GM12878 (cell line): ENCODE results near the gene CIAO1. TPM values are rescaled to one million over a fixed set of nuclear protein-coding genes. Genes with fewer than 3 reads are reported as not detected.

Experiments used
- ATAC-seq: fragments of 200-7000 bp; cut with Tn5 transposase; 3 replicates; pipeline ENCODE4 v1.9.1; 2020; ENCODE audit warnings: mild to moderate bottlenecking, moderate library complexity
- BruUV-seq: library from RNA; stranded (reverse); fragments of 400-500 nt; replicated peaks from 2 replicates; lab custom pipeline; 2021; lab: Mats Ljungman, UMichigan
- CTCF ChIA-PET: fragments of 300-600 bp; sonication (Branson Sonifier 250); formaldehyde crosslinking; extraction: SDS; loops from one replicate; lab custom pipeline; 2021; ENCODE audit warnings: inconsistent platforms; lab: Yijun Ruan, JAX
- POLR2A ChIA-PET: fragments of 350-600 bp; formaldehyde crosslinking; extraction: SDS; loops from one replicate; lab custom pipeline; 2021; ENCODE audit warnings: inconsistent platforms; lab: Charles Lee
- RAD21 ChIA-PET: fragments of 300-600 bp; sonication (Branson Sonifier 250); formaldehyde crosslinking; loops from one replicate; lab custom pipeline; 2023; ENCODE audit warnings: antibody characterized with exemption; ENCODE audit not compliant: unreplicated experiment; lab: Charles Lee
- SMC1A ChIA-PET: fragments of 300-600 bp; sonication (Branson Sonifier 250); formaldehyde crosslinking; loops from one replicate; lab custom pipeline; 2023; ENCODE audit not compliant: unreplicated experiment, uncharacterized antibody; lab: Charles Lee
- DNase-seq: peaks from one replicate; pipeline ENCODE4 v3.0.0-alpha.2; 2011; ENCODE audit warnings: low read depth, low spot score
- FAIRE-seq: peaks from 3 replicates; lab custom pipeline; 2011; peaks lifted over from hg19 to GRCh38; lab: Jason Lieb, UNC
- H2AFZ ChIP-seq: 2 replicates; pipeline ENCODE4 v1.6.0; 2011; ENCODE audit warnings: low read depth, low read length, control low read depth; ENCODE audit not compliant: control insufficient read depth
- H3K27ac ChIP-seq: 2 replicates; pipeline ENCODE4 v1.5.1; 2011; ENCODE audit warnings: control low read depth; ENCODE audit not compliant: control insufficient read depth, insufficient read depth
- H3K27me3 ChIP-seq, 2 experiments: replicated peaks in 1 of 2; 2 replicates each; pipeline versions ENCODE4 v1.6.0 to v1.6.1; 2011; ENCODE audit warnings: low read length in 1 of 2; ENCODE audit not compliant: control insufficient read depth in 2 of 2, insufficient read depth in 2 of 2
- H3K36me3 ChIP-seq, 2 experiments: 2 replicates each; pipeline ENCODE4 v1.5.1; 2011; ENCODE audit warnings: low read length in 1 of 2; ENCODE audit not compliant: control insufficient read depth in 2 of 2, insufficient read depth in 2 of 2
- H3K4me1 ChIP-seq: 2 replicates; pipeline ENCODE4 v1.6.1; 2011; ENCODE audit warnings: mild to moderate bottlenecking, low read length, moderate library complexity, mixed read lengths; ENCODE audit not compliant: control insufficient read depth, insufficient read depth
- H3K4me2 ChIP-seq: 2 replicates; pipeline ENCODE4 v1.6.0; 2011; ENCODE audit warnings: control low read depth; ENCODE audit not compliant: control insufficient read depth, insufficient read depth
- H3K4me3 ChIP-seq: fragments of 200-600 bp; sonication (generic); 2 replicates; pipeline ENCODE4 v1.5.1; 2016
- H3K79me2 ChIP-seq: 2 replicates; pipeline ENCODE4 v1.6.0; 2011; ENCODE audit warnings: low read length; ENCODE audit not compliant: control insufficient read depth, insufficient read depth
- H3K9ac ChIP-seq: 2 replicates; pipeline ENCODE4 v1.8.0; 2011; ENCODE audit warnings: low read length, control low read depth, mixed read lengths; ENCODE audit not compliant: control insufficient read depth, insufficient read depth
- H3K9me3 ChIP-seq: replicated peaks from 3 replicates; pipeline ENCODE4 v1.5.1; 2011; ENCODE audit warnings: mild to moderate bottlenecking, low read length; ENCODE audit not compliant: control insufficient read depth, insufficient read depth
- H4K20me1 ChIP-seq: 2 replicates; pipeline ENCODE4 v1.6.0; 2011; ENCODE audit not compliant: control insufficient read depth, insufficient read depth
- KDM1A ChIP-seq: fragments of 200-600 bp; sonication (generic); IDR thresholded peaks from 2 replicates; pipeline ENCODE4 v1.6.1; 2016; ENCODE audit warnings: borderline replicate concordance
- KLF5 ChIP-seq: fragments of 450-650 bp; IDR thresholded peaks from 2 replicates; pipeline ENCODE4 v1.6.1; 2014; ENCODE audit warnings: mild to moderate bottlenecking; ENCODE audit not compliant: partially characterized antibody
- POU2F2 ChIP-seq: IDR thresholded peaks from 3 replicates; pipeline ENCODE4 v1.6.1; 2011; ENCODE audit warnings: low read depth, mild to moderate bottlenecking, low read length, borderline replicate concordance
- SREBF1 ChIP-seq: IDR thresholded peaks from 2 replicates; pipeline ENCODE4 v1.6.1; 2012; ENCODE audit warnings: mild to moderate bottlenecking, low read length
- USF1 ChIP-seq: IDR thresholded peaks from 2 replicates; pipeline ENCODE4 v1.6.1; 2011; ENCODE audit warnings: borderline replicate concordance, low read depth, mild to moderate bottlenecking, moderate library complexity, mixed read lengths, low read length; ENCODE audit not compliant: insufficient read depth; ENCODE audit errors: extremely low read length
- WGBS: methylation state at CpG from one replicate; pipeline ENCODE4 v1.1.6; 2016; ENCODE audit warnings: low lambda C conversion rate; ENCODE audit not compliant: insufficient replicate concordance, insufficient coverage; ENCODE audit errors: missing lambda C conversion rate; 5-methylcytosine and 5-hydroxymethylcytosine counted together
- in situ Hi-C: fragments of 300-500 bp; cut with MboI; formaldehyde crosslinking; loops from 9 replicates; pipeline ENCODE4 v1.14.3; 2018; ENCODE audit warnings: mixed read lengths
- intact Hi-C: fragments of 100-400 bp; cut with micrococcal nuclease; formaldehyde crosslinking; loops from one replicate; pipeline ENCODE4 v1.14.2; 2022; ENCODE audit not compliant: unreplicated experiment
- polyA plus RNA-seq, 11 experiments: library from polyadenylated mRNA; depleted of rRNA in 4 of 11; unstranded in 6 of 11; stranded (reverse) in 5 of 11; fragments of >200 nt; fragmentation: Nextera tagmentation in 4 of 11; fragmentation: Illumina TruSeq in 1 of 11; extraction: Ambion mirVana in 4 of 11; extraction: Trizol in 1 of 11; gene quantifications; 1 replicate in 1 of 11; 2 replicates in 10 of 11; pipeline versions ENCODE4 v1.2.1 to v1.2.3, GENCODE V29; 2011 to 2016; ENCODE audit warnings: inconsistent platforms in 2 of 11, missing spikeins in 2 of 11, low read depth in 1 of 11
- total RNA-seq, 4 experiments: library from RNA; depleted of rRNA in 3 of 4; stranded (reverse); fragments of >200 nt in 3 of 4; fragmentation: Illumina TruSeq in 1 of 4; extraction: Trizol in 1 of 4; gene quantifications; 2 replicates each; pipeline versions ENCODE4 v1.2.1 to v1.2.3, GENCODE V29; 2013 to 2021
- TF ChIP-seq, protein P1 (sequence below): fragments of 450-650 bp; IDR thresholded peaks from 2 replicates; pipeline ENCODE4 v1.6.1; 2017; ENCODE audit warnings: low read depth, mild to moderate bottlenecking, moderate library complexity

The CIAO1 gene
- total and polyA plus RNA-seq, 10 of the 15 experiments (the other 5 are each of a cell fraction or from before 2014, with no cell fraction given), result 8.3 to 89.4 (median 63.4) TPM

DNA sequence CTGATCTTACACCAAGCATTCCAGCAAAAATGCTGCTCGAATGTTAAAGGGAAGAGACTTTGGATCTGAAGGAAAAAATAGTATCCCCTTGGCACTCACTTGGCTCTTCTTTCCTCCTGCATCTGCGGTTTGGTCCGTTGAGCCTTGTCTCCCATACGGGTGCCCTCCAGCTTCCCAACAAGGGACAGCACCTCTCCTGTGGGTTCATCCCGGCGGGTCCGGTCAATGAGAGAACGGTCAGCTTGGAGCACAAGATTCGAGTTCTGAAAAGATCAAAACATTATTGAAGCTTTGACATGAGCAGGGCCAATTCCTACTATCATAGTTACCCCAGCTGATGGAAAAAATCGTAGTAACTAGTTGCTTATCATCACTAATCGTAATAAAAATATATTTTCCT, 38.6 kb downstream of the CIAO1 start:
- DNase-seq (no peak), FAIRE-seq (no peak), ATAC-seq (no peak)
- Histone ChIP-seq H3K27me3 (no peaks in the 10 kb centered on the region), H3K36me3 (peaks cover 6 to 23% of the 10 kb centered on the region in 2 experiments), H3K27ac (peak overlapping the region; percentile 84), H3K9me3 (no peaks in the 10 kb centered on the region), H3K79me2 (peaks cover 44% of the 10 kb centered on the region), H4K20me1 (no peaks in the 10 kb centered on the region), H3K4me3 (peak overlapping the region; percentile 90), H3K4me2 (peak overlapping the region; percentile 99), H2AFZ (no peak overlapping the region), H3K4me1 (peaks cover 5% of the 10 kb centered on the region), H3K9ac (peak overlapping the region; percentile 76)
- intact Hi-C loops (loop anchor here (1.0 to 2.0 kb wide), 3 partner anchors 32 to 40 kb away; partner anchors contain the start of gene CIAO1), in situ Hi-C loops (no loop called here)
- CTCF ChIA-PET, result interaction anchor here (0.5 to 2.2 kb wide), 6 partner anchors 11 to 103 kb away, joined by 3 to 6 read pairs (median 3); no protein-coding TSS in a partner anchor
- TF ChIP-seq USF1, result no peak
- TF ChIP-seq SREBF1, result no peak
- no peak for TF ChIP-seq KDM1A
- TF ChIP-seq POU2F2, result no peak
- TF ChIP-seq, protein P1, sequence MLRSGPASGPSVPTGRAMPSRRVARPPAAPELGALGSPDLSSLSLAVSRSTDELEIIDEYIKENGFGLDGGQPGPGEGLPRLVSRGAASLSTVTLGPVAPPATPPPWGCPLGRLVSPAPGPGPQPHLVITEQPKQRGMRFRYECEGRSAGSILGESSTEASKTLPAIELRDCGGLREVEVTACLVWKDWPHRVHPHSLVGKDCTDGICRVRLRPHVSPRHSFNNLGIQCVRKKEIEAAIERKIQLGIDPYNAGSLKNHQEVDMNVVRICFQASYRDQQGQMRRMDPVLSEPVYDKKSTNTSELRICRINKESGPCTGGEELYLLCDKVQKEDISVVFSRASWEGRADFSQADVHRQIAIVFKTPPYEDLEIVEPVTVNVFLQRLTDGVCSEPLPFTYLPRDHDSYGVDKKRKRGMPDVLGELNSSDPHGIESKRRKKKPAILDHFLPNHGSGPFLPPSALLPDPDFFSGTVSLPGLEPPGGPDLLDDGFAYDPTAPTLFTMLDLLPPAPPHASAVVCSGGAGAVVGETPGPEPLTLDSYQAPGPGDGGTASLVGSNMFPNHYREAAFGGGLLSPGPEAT, result no peak
- no peak for TF ChIP-seq KLF5
- RAD21 ChIA-PET, result interaction anchor here (1.0 to 2.9 kb wide), 5 partner anchors 16 to 101 kb away, joined by 3 to 30 read pairs (median 4); partner anchors contain the start of genes CIAO1 and ITPRIPL1
- 64% methylated on average over 11 of the region's 11 CpGs for whole genome bisulfite sequencing
- POLR2A ChIA-PET, result interaction anchor here (0.9 to 3.4 kb wide), 7 partner anchors 10 to 45 kb away, joined by 4 to 24 read pairs (median 8); partner anchors contain the start of genes ITPRIPL1 and NCAPH
- SMC1A ChIA-PET, result interaction anchor here (0.7 to 4.0 kb wide), 10 partner anchors 10 to 63 kb away, joined by 3 to 29 read pairs (median 3); partner anchors contain the start of gene NCAPH
- TSS peak; percentile 63 for BruUV-seq
